ENCODE results near the gene FOXA3.
A peak's percentile ranks its signal among the peaks of the same experiment; 100 is the strongest.

FOXA3 gene

GRCh38 chr19:45848922-45849321, 15.2 kb upstream of the FOXA3 start:
- Mint-ChIP-seq H3K4me1 (peaks cover 12% of the 10 kb centered on the region), H3K27me3 (no peaks in the 10 kb centered on the region)
- no peak for ATAC-seq (replicated peaks; ENCODE audit: extremely low read depth, poor library complexity, severe bottlenecking)

GRCh38 chr19:45852145-45852750, 11.9 kb upstream of the FOXA3 start:
- DNase-seq (ENCODE audit: low spot score in 2 of 2): no peak
- Mint-ChIP-seq H3K9me3 (no peaks in the 10 kb centered on the region), H3K27me3 (no peaks in the 10 kb centered on the region), H3K27ac (ENCODE audit: low read depth) (no peak overlapping the region), H3K36me3 (ENCODE audit: insufficient read depth) (peaks cover 50% of the 10 kb centered on the region), H3K4me1 (peaks cover 5% of the 10 kb centered on the region), H3K4me3 (no peak overlapping the region)
- no peak for ATAC-seq (replicated peaks; ENCODE audit: extremely low read depth, poor library complexity, severe bottlenecking)

More at GRCh38 chr19:45848922-45849321, 15.2 kb upstream of the FOXA3 start:
- H3K9me3 Mint-ChIP-seq: no peaks in the 10 kb centered on the region
- no peak overlapping the region for H3K4me3 Mint-ChIP-seq
- DNase-seq (ENCODE audit: low spot score in 2 of 2): no peak
- no peak overlapping the region for H3K27ac Mint-ChIP-seq (ENCODE audit: low read depth)
- peaks cover 64% of the 10 kb centered on the region for H3K36me3 Mint-ChIP-seq (ENCODE audit: insufficient read depth)

- no peak overlapping the region for H3K4me3 Mint-ChIP-seq
- no peak overlapping the region for H3K27ac Mint-ChIP-seq (ENCODE audit: low read depth)
- DNase-seq (ENCODE audit: low spot score in 2 of 2): no peak
- no peaks in the 10 kb centered on the region for H3K9me3 Mint-ChIP-seq
- no peak for ATAC-seq (replicated peaks; ENCODE audit: extremely low read depth, poor library complexity, severe bottlenecking)
- H3K36me3 Mint-ChIP-seq (ENCODE audit: insufficient read depth): peaks cover 45% of the 10 kb centered on the region
- H3K27me3 Mint-ChIP-seq: no peaks in the 10 kb centered on the region
- H3K4me1 Mint-ChIP-seq: peaks cover 6% of the 10 kb centered on the region
Observed at GRCh38 chr19:45852983-45853382, 11.1 kb upstream of the FOXA3 start.

- H3K36me3 Mint-ChIP-seq (ENCODE audit: insufficient read depth): peaks cover 50% of the 10 kb centered on the region
- H3K27ac Mint-ChIP-seq (ENCODE audit: low read depth): no peak overlapping the region
- H3K4me3 Mint-ChIP-seq: no peak overlapping the region
- ATAC-seq (replicated peaks; ENCODE audit: extremely low read depth, poor library complexity, severe bottlenecking) (no peak), DNase-seq (ENCODE audit: low spot score in 2 of 2) (no peak)
- H3K9me3 Mint-ChIP-seq: no peaks in the 10 kb centered on the region
- H3K4me1 Mint-ChIP-seq: peaks cover 12% of the 10 kb centered on the region
- no peaks in the 10 kb centered on the region for H3K27me3 Mint-ChIP-seq
Observed at GRCh38 chr19:45854167-45854778, 9.9 kb upstream of the FOXA3 start.

GRCh38 chr19:45860359-45861259, 3.5 kb upstream of the FOXA3 start:
- Mint-ChIP-seq H3K27ac (ENCODE audit: low read depth) (peak overlapping the region; percentile 87), H3K27me3 (peaks cover 12% of the 10 kb centered on the region), H3K36me3 (ENCODE audit: insufficient read depth) (peaks cover 31% of the 10 kb centered on the region), H3K4me1 (peaks cover 42% of the 10 kb centered on the region), H3K4me3 (no peak overlapping the region), H3K9me3 (no peaks in the 10 kb centered on the region)
- DNase-seq (ENCODE audit: low spot score in 2 of 2) (no peak), ATAC-seq (replicated peaks; ENCODE audit: extremely low read depth, poor library complexity, severe bottlenecking) (no peak)

- ATAC-seq (replicated peaks; ENCODE audit: extremely low read depth, poor library complexity, severe bottlenecking) (peak; percentile 12), DNase-seq (ENCODE audit: low spot score in 2 of 2) (no peak)
- Mint-ChIP-seq H3K9me3 (no peaks in the 10 kb centered on the region), H3K36me3 (ENCODE audit: insufficient read depth) (peaks cover 22% of the 10 kb centered on the region), H3K4me1 (peaks cover 42% of the 10 kb centered on the region), H3K27me3 (peaks cover 12% of the 10 kb centered on the region), H3K4me3 (peak overlapping the region; percentile 93), H3K27ac (ENCODE audit: low read depth) (peak overlapping the region; percentile 88)
Observed at GRCh38 chr19:45862271-45862563, 1.9 kb upstream of the FOXA3 start.

GRCh38 chr19:45862564-45863334, 1.4 kb upstream of the FOXA3 start, which contains the start of gene SYMPK:
SYMPK (minus strand) TSS chr19:45863147; CDS start chr19:45854495, 8,652 bp downstream.
- Mint-ChIP-seq H3K9me3 (no peaks in the 10 kb centered on the region), H3K27ac (ENCODE audit: low read depth) (peak within 1 kb of the TSS; percentile 88), H3K27me3 (peaks cover 12% of the 10 kb centered on the region), H3K4me1 (peaks cover 42% of the 10 kb centered on the region), H3K36me3 (ENCODE audit: insufficient read depth) (peaks cover 23% of the 10 kb centered on the region), H3K4me3 (peak within 1 kb of the TSS; percentile 93)
- ATAC-seq (replicated peaks; ENCODE audit: extremely low read depth, poor library complexity, severe bottlenecking): peak; percentile 98
- DNase-seq (ENCODE audit: low spot score in 2 of 2): peak; percentile 96 to 98

- Mint-ChIP-seq H3K27ac (ENCODE audit: low read depth) (peak overlapping the region; percentile 88), H3K9me3 (no peaks in the 10 kb centered on the region), H3K36me3 (ENCODE audit: insufficient read depth) (peaks cover 17% of the 10 kb centered on the region), H3K27me3 (peaks cover 12% of the 10 kb centered on the region), H3K4me1 (peaks cover 36% of the 10 kb centered on the region), H3K4me3 (peak overlapping the region; percentile 93)
- ATAC-seq (replicated peaks; ENCODE audit: extremely low read depth, poor library complexity, severe bottlenecking) (no peak), DNase-seq (ENCODE audit: low spot score in 2 of 2) (no peak)
Observed at GRCh38 chr19:45863335-45863839, 739 bp upstream of the FOXA3 start.

GRCh38 chr19:45864629-45865082, 530 bp downstream of the FOXA3 start:
- H3K4me3 Mint-ChIP-seq: peak overlapping the region; percentile 93
- peaks cover 12% of the 10 kb centered on the region for H3K27me3 Mint-ChIP-seq
- H3K4me1 Mint-ChIP-seq: peaks cover 35% of the 10 kb centered on the region
- H3K9me3 Mint-ChIP-seq: no peaks in the 10 kb centered on the region
- DNase-seq (ENCODE audit: low spot score in 2 of 2) (no peak), ATAC-seq (replicated peaks; ENCODE audit: extremely low read depth, poor library complexity, severe bottlenecking) (no peak)
- H3K36me3 Mint-ChIP-seq (ENCODE audit: insufficient read depth): peaks cover 10% of the 10 kb centered on the region
- H3K27ac Mint-ChIP-seq (ENCODE audit: low read depth): no peak overlapping the region

- ATAC-seq (replicated peaks; ENCODE audit: extremely low read depth, poor library complexity, severe bottlenecking): no peak
- peaks cover 12% of the 10 kb centered on the region for H3K27me3 Mint-ChIP-seq
- H3K4me3 Mint-ChIP-seq: peak overlapping the region; percentile 93
- H3K36me3 Mint-ChIP-seq (ENCODE audit: insufficient read depth): peaks cover 6% of the 10 kb centered on the region
- DNase-seq (ENCODE audit: low spot score in 2 of 2): no peak
- H3K9me3 Mint-ChIP-seq: no peaks in the 10 kb centered on the region
- peaks cover 30% of the 10 kb centered on the region for H3K4me1 Mint-ChIP-seq
- no peak overlapping the region for H3K27ac Mint-ChIP-seq (ENCODE audit: low read depth)
Observed at GRCh38 chr19:45865269-45865948, 1.3 kb downstream of the FOXA3 start.

GRCh38 chr19:45866400-45867176, 2.5 kb downstream of the FOXA3 start:
- no peaks in the 10 kb centered on the region for H3K9me3 Mint-ChIP-seq

More at GRCh38 chr19:45866400-45867176, 2.5 kb downstream of the FOXA3 start:
- Mint-ChIP-seq H3K27me3 (peaks cover 12% of the 10 kb centered on the region), H3K36me3 (ENCODE audit: insufficient read depth) (peaks cover 6% of the 10 kb centered on the region), H3K4me3 (no peak overlapping the region), H3K27ac (ENCODE audit: low read depth) (no peak overlapping the region), H3K4me1 (peaks cover 29% of the 10 kb centered on the region)
- ATAC-seq (replicated peaks; ENCODE audit: extremely low read depth, poor library complexity, severe bottlenecking) (no peak), DNase-seq (ENCODE audit: low spot score in 2 of 2) (no peak)

Data from central memory CD8-positive, alpha-beta T cell (primary cell).